Head of caudate nucleus (tissue), 42 donors: Measurements from ENCODE around the gene GBA2.

Experiments used
- DNase-seq, 42 donors: peaks; one replicate each; pipeline versions ENCODE4 v3.0.0 to v3.0.0-alpha.2; 2020 to 2021; ENCODE audit warnings: mixed read lengths in 7 of 42
- intact Hi-C: fragments of 100-400 bp; cut with DNase I; formaldehyde crosslinking; loops from one replicate; pipeline ENCODE4 v1.15.0; 2022

The GBA2 gene

DNA sequence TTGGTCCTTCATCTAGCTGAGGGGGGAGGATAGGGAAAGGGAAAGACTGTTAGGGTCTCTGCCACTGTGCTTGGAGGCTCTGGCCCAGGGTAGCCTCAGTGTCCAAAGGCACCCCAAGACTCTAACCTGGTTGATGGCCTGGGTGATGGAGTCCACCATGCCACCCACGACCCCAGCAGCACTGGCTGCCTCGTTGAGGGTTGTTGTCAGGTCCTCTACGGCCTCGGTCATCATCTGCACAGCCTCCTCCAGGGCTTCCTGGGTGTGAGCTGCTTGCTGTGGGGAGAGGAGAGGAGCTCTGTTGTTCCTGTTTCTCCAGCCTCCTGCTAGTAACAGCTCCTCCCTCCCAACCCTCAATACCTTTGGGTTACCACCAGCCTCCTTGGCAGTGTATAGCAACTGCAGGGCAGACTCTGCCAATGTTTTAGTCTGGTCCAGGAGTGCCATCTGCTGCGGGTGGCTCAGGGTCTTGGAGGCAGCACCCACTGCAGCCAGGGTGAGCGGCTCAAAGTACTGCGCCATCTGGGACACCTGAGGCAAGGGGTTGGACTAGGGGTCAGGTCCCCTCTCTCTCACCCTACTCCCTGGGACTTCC lies 43.1 kb downstream of the GBA2 start:
- DNase-seq: no peak
- intact Hi-C loops: no loop called here

DNA sequence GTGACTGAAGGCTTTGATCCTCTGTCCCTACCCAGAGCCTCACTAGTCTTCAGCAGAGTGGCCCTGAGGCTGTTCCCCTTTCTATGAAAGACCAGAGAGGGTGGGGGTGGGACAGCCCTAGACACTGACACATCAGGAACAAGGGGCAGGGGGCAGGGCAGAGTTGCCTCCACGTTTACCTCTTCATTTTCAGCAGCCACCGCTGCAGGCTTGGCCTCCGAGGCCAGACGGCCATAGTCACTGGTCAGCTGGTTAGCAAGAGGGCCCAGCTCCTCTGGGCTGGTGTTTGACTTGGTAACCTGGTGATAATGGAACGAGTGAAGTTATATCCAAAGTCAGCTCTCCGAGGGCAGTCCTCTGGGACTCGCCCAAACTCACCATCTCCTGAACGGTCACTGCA lies 43.7 kb downstream of the GBA2 start:
- intact Hi-C loops: no loop called here

DNA sequence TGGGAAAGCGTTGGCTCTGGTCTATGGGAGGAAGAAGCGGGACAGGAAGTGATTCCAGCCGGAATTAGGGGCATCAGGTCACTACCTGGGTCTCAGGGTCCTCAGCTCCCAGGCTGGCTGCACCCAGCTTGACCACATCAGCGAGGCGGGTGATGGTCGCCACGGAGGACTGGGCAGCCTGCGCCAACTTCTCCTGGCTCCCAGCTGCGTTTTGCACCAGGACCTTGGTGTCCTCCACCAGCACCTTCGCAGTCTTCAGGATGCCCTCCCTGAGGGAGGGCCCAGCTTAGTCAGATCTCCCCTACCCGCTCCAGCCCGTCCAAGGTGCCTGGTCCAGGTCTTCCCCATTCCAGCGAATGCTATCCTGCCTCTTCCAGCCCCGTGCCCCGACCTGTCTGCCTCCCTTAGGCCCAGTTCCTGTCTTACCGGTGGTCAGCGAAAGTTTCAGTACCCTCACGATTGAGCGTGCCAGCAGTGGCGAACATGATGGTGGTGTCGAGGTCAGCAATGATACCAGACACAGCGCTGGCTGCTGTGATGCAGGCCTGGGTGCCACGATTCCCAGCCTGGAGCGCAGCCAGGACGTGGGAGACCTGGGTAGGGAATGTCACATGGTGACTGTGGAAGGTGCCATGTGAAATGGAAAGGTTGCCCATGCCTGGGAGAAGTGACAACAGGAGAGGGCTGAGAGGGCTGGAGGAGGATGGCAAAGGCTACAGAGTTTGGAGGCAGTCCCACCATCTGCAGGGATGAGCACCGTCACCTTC lies 44.9 kb downstream of the GBA2 start:
- intact Hi-C loops: no loop called here

More for the DNA sequence above, 43.7 kb downstream of the GBA2 start:
- no peak for DNase-seq

DNA sequence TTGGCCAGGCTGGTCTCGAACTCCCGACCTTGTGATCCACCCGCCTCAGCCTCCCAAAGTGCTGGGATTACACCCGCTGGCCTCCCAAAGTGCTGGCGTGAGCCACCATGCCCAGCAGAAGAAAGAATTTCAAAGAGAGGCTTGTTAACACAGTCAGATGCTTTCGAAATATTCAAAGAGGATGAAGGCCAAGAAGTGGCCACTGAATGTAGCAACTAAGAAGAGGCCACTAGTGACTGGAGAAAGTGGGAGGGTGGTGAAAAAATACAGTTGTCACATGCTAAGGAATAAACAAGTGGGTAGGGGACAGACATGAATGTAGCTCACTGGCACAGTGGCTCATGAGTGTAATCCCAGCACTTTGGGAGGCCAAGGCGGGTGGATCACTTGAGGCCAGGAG lies 46.3 kb downstream of the GBA2 start:
- DNase-seq: no peak
- intact Hi-C loops: no loop called here

More for the DNA sequence above, 44.9 kb downstream of the GBA2 start:
- DNase-seq: no peak

DNA sequence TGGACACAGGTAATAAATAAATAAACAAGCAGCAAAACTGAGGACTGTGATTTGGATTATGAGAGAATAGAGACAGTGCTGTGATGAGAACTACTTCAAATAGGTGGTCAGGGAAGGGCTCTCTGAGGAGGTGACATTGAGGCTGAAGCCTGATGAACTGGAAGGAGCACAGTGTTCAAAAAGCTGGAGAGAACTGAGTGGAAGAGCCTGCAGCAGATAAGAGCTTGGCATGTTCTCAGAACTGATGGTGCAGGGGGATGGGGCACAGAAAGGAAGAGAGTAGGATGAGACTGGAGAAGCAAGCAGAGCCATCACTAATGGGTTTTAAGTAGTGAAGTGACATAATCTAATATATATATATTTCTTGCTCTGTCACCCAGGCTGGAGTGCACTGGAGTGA lies 48.1 kb downstream of the GBA2 start:
- intact Hi-C loops: no loop called here
- no peak for DNase-seq

DNA sequence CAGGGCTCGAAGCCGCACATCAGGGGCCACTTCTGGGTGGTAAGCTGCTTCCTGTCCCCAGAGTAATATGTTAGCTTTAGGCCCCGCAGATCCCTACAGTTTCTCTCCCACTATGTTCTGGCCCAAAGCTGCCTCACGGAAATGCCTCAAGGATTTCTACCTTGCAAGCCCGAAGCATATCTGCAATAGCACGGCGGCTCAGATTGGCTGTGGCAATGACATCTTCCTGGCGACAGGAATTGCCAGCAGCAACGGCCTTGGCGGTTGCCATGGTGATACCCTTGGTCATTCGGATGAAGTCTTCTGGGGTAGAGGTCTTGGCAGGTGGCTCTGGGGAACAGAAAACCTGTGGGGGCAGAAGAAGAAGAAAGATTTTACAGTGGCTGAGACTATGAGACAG lies 49.0 kb downstream of the GBA2 start:
- no peak for DNase-seq
- intact Hi-C loops: no loop called here

DNA sequence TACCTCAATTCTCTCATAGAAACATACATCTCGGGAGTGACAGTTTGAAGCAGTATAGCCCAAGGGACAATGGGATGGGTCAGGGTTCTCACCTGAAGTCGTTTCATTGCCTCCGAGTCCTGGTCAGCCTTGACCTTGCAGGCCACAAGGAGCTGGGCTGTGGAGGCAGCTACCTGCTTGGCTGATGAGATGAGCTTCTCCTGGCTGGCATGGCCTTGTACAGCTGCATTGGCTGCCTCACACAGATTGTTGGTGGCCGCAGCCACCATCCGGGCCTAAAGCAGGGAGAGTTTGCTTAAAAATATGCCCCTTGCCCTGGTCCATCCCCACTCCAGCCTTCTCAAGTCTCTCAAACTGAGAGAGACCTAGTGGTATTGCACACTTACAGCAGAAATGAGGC lies 50.8 kb downstream of the GBA2 start:
- intact Hi-C loops: no loop called here

DNA sequence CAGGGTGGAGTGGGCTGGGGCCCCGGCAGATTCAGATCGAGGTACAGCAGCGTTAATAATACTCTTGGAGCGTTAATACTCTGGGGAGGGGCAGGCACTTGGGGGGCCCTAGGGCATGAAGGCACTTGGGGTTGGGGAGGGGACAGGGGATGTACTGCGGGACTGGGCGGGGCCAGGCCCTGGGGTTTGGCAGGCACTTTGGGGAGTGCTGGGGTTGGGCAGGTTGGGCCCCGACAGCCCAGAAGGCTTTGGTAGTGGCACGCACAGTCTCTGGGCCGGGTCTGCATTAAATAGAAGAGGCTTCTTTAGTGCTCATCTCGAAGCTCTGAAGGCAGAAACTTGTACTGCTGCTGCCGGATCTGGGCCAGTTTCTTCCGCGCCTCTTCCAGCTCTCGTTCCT lies 51.5 kb downstream of the GBA2 start:
- DNase-seq: no peak
- intact Hi-C loops: no loop called here

More for the DNA sequence above, 50.8 kb downstream of the GBA2 start:
- DNase-seq: no peak

DNA sequence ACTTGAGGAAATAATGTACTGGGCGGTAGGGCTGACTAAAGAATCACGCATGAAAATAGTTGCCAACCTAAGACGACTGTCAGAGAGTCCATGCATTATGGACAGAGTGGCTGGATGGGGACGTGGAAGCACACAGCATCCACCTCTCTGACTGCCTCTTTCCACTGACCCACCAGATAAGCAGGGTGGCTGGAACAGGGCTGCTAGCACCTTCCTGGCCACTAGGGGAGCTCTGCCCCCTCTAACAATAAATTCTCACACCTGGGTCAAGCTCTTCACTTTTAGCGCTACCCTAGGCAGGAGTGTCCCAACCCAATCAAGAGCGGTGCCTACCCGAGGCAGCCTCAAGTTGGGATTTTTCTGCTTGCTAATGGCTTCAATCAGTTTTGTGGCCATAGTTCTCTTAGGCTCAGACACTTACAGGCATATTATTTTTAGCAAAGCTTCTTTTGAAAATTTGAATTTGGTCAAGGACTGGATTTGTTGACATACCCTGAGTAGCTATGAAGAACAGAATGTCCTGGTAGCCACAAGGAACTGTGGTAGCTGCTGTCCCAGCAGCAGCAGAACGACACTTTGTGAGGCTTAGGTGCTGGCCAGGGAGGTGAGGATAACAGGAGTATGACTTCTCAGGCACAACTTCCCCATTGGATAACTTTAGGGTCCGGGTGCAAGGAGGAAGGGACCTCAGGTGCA lies 52.4 kb downstream of the GBA2 start:
- peak in 39 of 42 donors; percentile 29 to 81 (median 55) for DNase-seq
- intact Hi-C loops: no loop called here

DNA sequence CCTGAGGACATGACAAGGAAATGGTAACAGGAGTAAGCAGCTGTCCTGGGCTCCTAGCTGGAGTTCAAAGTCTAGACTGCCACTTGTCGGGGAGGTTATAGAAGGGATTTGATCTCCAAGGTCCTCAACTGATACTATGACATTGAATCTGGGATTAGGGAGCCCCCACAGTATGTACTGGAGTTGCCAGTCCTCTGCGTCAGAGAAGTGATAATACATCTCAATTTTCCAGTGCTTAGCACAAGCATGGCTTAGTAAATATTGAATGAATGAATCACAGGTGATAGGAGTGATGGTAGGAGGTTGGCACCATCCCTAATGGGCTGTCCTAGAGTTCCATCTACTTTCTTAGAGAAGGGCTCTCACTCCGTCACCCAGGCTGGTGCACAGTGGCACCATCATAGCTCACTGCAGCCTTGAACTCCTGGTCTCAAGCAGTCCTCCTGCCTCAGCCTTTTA lies 53.1 kb downstream of the GBA2 start:
- intact Hi-C loops: no loop called here
- DNase-seq: no peak

DNA sequence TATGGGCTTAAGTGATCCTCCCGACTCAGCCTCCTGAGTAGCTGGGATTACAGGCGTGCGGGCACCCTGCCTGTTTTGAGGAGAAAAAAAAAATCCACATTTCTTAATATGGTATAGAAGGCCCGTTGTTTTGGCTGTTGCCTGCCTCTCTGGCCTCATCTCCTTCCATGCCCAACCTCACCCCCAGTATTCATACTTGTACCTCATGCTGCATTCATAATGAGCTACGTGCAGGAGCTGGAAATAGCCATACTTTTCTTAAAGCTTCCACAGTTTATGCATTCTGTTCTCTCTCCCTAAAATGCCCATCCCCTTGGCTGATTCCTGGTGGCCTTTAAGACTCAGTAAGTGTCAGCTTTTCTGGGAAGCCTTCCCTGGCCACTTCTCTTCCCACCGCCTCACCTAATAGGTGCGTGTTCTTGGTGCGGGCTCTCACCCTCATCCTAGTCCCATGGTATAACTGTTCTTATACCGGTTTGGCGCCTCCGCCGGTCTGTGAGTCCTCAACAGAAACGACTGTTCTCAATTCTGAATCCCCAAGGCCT lies 57.2 kb downstream of the GBA2 start:
- DNase-seq: no peak
- intact Hi-C loops: no loop called here

DNA sequence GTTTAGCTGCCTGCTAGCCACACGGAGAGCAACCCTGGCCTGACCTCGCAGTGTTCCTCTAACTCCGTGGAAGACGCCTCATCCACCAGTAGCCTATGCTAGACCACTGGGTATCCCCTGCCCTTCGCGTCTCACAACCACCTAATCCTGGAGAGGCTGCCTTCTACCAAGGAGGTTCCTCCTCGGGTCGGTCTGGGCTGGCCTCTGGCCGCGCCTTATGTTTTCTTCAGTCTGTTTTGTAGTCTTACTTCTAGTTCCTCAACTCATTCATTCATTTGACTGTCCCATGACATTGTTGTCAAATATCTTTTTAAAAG lies 57.7 kb downstream of the GBA2 start:
- no peak for DNase-seq
- intact Hi-C loops: no loop called here

DNA sequence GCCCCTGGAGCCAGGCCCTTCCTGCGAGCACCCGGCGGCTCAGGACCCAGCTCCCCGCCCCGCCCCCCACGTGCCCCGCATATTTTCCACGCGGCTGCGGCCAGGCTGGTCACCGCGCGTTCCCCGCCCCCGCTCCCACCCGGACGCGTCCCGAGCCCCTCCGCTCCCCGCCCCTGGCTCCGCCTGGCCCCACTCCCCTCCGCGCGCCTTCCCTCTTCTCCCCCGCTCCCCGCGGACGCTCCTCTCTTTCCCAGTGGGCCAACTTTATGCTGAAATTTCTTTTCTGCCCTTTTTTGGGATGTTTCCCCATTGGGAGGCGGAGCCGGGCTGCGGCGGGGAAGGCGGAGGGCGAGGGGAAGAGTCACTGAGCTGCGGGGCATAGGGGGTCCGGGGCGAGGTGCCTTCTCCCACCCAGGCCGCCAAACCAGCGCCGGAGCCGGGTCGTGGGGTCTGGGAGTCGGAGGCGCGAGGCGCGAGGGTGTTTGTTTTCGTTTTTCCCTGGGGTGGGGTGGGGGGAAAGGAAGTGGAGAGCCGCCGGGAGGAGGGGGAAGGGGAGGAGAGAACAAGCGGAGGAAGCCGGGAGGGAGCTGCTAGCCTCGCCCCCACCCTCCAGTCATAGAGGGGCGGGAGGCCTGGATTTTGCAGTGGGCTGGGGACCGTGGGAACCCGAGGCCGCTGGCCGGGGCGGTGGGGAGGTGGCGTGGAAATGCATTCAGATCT lies 58.3 kb downstream of the GBA2 start:
- DNase-seq: peak in 40 of 42 donors; percentile 27 to 81 (median 56)
- intact Hi-C loops: no loop called here

DNA sequence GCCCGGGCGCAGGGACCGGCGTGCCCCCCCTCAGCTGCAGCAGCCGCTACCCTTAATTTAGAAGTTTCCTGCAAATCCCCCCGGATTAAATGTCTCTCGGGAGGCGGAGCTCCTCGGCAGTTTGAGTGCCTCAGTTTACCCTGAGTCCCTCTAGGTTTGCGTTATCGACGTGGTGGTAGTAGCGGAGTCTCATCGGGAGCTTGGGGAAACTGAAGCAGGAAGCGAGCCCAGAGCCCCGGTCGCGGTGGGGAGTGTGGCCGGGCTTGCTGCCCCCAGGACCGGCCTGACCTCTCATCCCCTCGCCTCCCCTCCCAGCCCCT lies 58.8 kb downstream of the GBA2 start:
- no peak for DNase-seq
- intact Hi-C loops: no loop called here

DNA sequence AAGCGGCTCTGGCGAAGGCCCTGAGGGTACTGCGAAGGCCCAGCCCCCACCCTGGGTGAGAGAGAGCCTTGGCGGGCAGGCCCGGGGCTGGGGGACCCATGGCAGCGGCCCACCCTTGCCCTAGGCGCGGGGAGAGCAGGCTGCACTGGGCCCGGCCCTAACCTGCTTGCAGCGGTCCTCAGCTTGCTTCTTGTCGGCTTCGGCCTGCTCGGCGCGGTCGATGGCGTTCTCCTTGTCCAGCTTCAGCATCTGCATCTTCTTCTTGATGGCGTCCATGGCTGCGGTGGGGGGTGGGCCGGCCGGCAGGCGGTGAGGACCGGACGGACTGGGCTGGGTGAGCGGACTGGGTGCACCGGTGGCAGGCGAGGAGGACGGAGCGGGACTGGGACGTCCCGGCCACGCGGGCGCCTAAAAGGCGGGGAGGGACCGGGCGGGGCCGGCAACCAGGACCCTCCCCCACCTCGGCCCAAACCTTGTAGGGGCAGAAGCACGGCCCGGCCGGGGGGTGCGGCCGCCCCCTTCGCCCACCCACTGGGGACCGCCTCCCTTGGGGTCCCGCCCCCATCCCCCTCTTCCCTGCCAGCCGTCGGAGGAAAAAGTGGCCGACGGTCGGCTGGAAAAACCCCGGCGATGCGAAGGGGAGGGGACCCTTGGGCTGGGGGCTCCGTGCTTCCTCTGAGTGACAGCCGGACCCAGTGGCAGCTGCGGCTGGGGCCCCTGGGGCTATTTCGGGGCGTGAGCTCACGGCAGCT lies 59.3 kb downstream of the GBA2 start, which contains the start of gene TPM2:
TSS of gene TPM2 (minus strand) at position 384 of the 752 bp plus-strand sequence. CDS start at position 276, 108 bp downstream.
- no peak for DNase-seq
- intact Hi-C loops: no loop called here

DNA sequence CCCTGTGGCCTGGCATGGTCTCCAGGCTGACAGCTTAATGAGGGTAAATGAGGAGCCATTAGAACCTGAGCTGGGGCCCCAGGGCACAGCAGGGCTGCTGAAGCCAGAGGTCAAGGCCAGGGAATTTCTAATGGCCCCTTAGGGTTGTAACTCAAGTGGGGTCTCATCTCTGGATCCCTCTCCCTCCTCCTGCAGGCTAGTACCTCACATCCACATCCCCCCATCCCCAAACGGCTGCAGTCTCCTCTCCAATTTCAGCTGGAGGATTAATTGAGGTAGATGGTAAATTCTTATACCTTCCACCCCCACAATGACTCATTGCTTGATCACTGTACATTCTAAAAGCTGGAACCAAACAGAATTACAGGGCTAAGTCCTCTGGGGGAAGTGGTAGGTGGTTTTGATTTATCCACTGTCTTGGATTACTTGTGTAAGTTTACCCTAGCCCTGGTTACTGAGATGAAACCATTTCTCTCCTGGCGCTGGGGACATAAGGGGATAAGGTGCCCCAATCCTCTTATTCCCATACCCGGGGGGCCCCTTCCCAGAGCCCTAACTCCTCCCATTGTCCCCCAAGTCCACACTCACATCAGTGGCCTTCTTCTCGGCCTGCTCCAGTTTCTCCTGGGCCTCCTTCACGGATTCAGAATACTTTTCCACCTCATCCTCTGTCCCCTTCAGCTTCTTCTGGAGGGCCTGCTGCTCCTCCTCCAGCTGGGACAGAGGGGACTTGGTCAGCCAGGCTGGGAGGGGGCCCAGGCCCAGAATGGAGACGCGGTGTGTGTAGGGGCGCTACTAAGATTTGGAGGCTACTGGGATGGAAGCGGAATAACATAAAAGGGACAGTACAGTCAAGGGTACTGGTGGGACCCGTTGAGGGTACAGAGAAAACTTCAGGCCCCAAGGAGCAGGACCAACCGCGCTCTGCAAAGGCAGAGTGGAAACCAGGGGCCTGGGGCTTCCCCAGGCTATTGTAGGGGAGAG lies 60.2 kb downstream of the GBA2 start:
- peak in 1 of 42 donors; percentile 43 for DNase-seq
- intact Hi-C loops: no loop called here

DNA sequence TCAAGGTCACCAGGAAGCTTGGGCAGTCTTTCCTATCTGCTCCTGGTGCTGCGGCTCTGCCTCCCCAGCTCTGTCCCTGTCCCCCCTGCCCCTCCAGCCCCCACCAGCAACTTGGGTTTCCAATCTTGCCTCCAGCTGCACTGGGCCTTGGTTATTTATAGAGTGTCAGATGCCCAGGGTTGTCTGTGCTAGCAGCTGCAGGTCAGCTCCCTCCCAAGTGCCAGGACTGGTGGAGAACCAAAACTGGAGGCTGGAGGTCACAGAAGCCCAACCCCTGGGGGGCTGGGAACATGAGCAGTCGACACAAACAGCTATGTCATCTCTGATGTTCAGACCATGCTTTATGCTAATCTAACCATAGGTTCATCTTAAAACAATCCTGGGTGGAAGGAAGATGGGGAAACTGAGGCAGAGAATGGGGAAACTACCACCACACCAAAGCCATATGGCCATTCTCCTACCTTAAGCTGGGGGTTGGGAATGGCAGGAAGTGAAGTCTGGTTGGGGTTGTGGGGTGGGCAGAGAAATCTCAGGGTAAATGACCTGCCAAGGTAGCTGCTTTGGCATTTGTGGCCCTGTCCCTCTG lies 61.0 kb downstream of the GBA2 start:
- intact Hi-C loops: no loop called here
- no peak for DNase-seq
